CD4-positive, alpha-beta T cell (primary cell): ENCODE measurements around the gene SHC4. TPM values are rescaled to one million over a fixed set of nuclear protein-coding genes. Genes with fewer than 3 reads are reported as not detected.
"Not testable (repeated sequence)": the region's sequence is repeated elsewhere in the genome, so short reads cannot be mapped to it uniquely, and the experiment has no call there.

Experiments used
- ATAC-seq: fragments of 200-7000 bp; cut with Tn5 transposase; one replicate; pipeline ENCODE4 v1.10.0; 2022; ENCODE audit warnings: mild to moderate bottlenecking; ENCODE audit not compliant: poor library complexity
- CTCF ChIA-PET: fragments of 350-600 bp; sonication (Branson Sonifier 250); formaldehyde crosslinking; loops from one replicate; lab custom pipeline; 2021; ENCODE audit warnings: antibody characterized with exemption, inconsistent platforms; lab: Charles Lee
- POLR2A ChIA-PET: fragments of 350-600 bp; sonication (Branson Sonifier 250); formaldehyde crosslinking; loops from one replicate; lab custom pipeline; 2021; ENCODE audit warnings: antibody characterized with exemption, inconsistent platforms; lab: Charles Lee
- DNase-seq, 14 experiments: peaks; one replicate each; pipeline ENCODE4 v3.0.0-alpha.2; 2013 to 2020; ENCODE audit warnings: mixed read lengths in 2 of 14
- H3K27ac ChIP-seq, 2 donors: one replicate each; pipeline versions ENCODE4 v1.5.1 to v1.7.0; 2013; ENCODE audit warnings: low read length in 2 of 2, low read depth in 1 of 2, mild to moderate bottlenecking in 1 of 2
- H3K27me3 ChIP-seq, 2 experiments: 1 replicate in 1 of 2; 2 replicates in 1 of 2; pipeline versions ENCODE4 v1.6.1 to v1.7.0; 2013; ENCODE audit warnings: low read length in 2 of 2, control low read depth in 1 of 2, mild to moderate bottlenecking in 1 of 2, moderate library complexity in 1 of 2; ENCODE audit not compliant: insufficient read depth in 2 of 2, control insufficient read depth in 1 of 2
- H3K36me3 ChIP-seq: one replicate; pipeline ENCODE4 v1.6.1; 2013; ENCODE audit warnings: low read length, control low read depth; ENCODE audit not compliant: insufficient read depth
- H3K4me1 ChIP-seq: one replicate; pipeline ENCODE4 v1.6.1; 2013; ENCODE audit warnings: low read length, control low read depth; ENCODE audit not compliant: insufficient read depth
- H3K4me3 ChIP-seq: one replicate; pipeline ENCODE4 v1.5.1; 2013; ENCODE audit warnings: mild to moderate bottlenecking, low read length, moderate library complexity
- H3K9me3 ChIP-seq, 2 experiments: 1 replicate in 1 of 2; 2 replicates in 1 of 2; pipeline versions ENCODE4 v1.6.1 to v1.7.0; 2013; ENCODE audit warnings: low read length in 2 of 2, mild to moderate bottlenecking in 2 of 2, control low read depth in 1 of 2, moderate library complexity in 1 of 2; ENCODE audit not compliant: control insufficient read depth in 1 of 2, insufficient read depth in 1 of 2
- H3K27ac Mint-ChIP-seq: one replicate; pipeline ENCODE4 v1.8.0; 2020; ENCODE audit warnings: mixed read lengths
- H3K27me3 Mint-ChIP-seq: one replicate; pipeline ENCODE4 v1.8.0; 2021; ENCODE audit warnings: mixed read lengths
- H3K36me3 Mint-ChIP-seq: one replicate; pipeline ENCODE4 v1.8.0; 2021; ENCODE audit warnings: low read depth, mixed read lengths
- H3K4me1 Mint-ChIP-seq: one replicate; pipeline ENCODE4 v1.8.0; 2021; ENCODE audit warnings: low read depth, mixed read lengths
- H3K4me3 Mint-ChIP-seq: one replicate; pipeline ENCODE4 v1.8.0; 2020; ENCODE audit warnings: mild to moderate bottlenecking, mixed read lengths
- H3K9me3 Mint-ChIP-seq: one replicate; pipeline ENCODE4 v1.8.0; 2020; ENCODE audit warnings: mixed read lengths
- intact Hi-C, 2 experiments: fragments of 100-400 bp; cut with DNase I in 1 of 2; cut with micrococcal nuclease in 1 of 2; formaldehyde crosslinking; loops; one replicate each; pipeline versions ENCODE4 v1.15.1 to v1.9.0; 2023 to 2025; cut with DNase I, micrococcal nuclease
- total RNA-seq, 174 experiments: library from RNA in 2 of 174; stranded (reverse) in 2 of 174; gene quantifications; one replicate each; pipeline ENCODE4 v1.2.3 and lab custom pipeline; 2021 to 2026
- TF ChIP-seq, protein P1 (sequence below): fragments of 200-600 bp; IDR thresholded peaks from one replicate; pipeline ENCODE4 v1.8.0; 2022; ENCODE audit warnings: antibody characterized with exemption, mild to moderate bottlenecking

The SHC4 gene
- total RNA-seq, 2 experiments from 2014 or later, result not detected

DNA sequence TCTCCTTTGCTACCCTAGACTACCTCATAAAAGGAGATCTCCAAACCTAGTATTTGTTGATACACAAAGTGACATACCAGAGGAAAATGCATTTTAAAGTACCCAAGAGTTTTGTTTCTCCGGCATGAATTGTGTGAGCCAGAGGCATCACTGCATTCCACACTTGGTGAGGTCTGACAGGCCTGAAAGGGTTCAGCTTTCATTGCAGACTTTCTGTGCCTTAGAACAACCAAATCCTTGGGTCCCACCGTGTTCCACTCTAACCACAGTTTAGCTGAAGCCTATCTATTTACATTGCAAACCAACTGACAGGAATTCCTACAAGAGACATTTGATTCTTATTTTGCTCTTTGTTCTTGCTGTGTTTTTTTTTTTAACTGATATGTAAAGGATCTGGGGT lies 106.8 kb downstream of the SHC4 start:
- H3K27ac Mint-ChIP-seq, result no peak overlapping the region
- Histone ChIP-seq H3K4me3 (no peak overlapping the region), H3K9me3 (no peaks in the 10 kb centered on the region), H3K36me3 (no peaks in the 10 kb centered on the region), H3K4me1 (no peaks in the 10 kb centered on the region), H3K27ac (no peak overlapping the region), H3K27me3 (no peaks in the 10 kb centered on the region)
- no peaks in the 10 kb centered on the region for H3K36me3 Mint-ChIP-seq
- POLR2A ChIA-PET, result interaction anchor here (0.6 kb wide), 1 partner anchor 776 kb away, joined by 5 read pairs; no protein-coding TSS in a partner anchor
- no peak overlapping the region for H3K4me3 Mint-ChIP-seq
- no peaks in the 10 kb centered on the region for H3K27me3 Mint-ChIP-seq
- H3K4me1 Mint-ChIP-seq, result no peaks in the 10 kb centered on the region
- intact Hi-C loops, result no loop called here
- TF ChIP-seq, protein P1, sequence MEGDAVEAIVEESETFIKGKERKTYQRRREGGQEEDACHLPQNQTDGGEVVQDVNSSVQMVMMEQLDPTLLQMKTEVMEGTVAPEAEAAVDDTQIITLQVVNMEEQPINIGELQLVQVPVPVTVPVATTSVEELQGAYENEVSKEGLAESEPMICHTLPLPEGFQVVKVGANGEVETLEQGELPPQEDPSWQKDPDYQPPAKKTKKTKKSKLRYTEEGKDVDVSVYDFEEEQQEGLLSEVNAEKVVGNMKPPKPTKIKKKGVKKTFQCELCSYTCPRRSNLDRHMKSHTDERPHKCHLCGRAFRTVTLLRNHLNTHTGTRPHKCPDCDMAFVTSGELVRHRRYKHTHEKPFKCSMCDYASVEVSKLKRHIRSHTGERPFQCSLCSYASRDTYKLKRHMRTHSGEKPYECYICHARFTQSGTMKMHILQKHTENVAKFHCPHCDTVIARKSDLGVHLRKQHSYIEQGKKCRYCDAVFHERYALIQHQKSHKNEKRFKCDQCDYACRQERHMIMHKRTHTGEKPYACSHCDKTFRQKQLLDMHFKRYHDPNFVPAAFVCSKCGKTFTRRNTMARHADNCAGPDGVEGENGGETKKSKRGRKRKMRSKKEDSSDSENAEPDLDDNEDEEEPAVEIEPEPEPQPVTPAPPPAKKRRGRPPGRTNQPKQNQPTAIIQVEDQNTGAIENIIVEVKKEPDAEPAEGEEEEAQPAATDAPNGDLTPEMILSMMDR, result no peak
- no peak for ATAC-seq
- CTCF ChIA-PET, result no interaction called here
- no peaks in the 10 kb centered on the region for H3K9me3 Mint-ChIP-seq
- no peak for DNase-seq

- H3K27me3 Mint-ChIP-seq, result no peaks in the 10 kb centered on the region
Observed at GRCh38 chr15:48855501-48856440, 107.9 kb downstream of the SHC4 start.

GRCh38 chr15:48854434-48854833 lies 109.3 kb downstream of the SHC4 start:
- POLR2A ChIA-PET, H3K36me3 Mint-ChIP-seq, H3K27ac Mint-ChIP-seq, H3K27me3 Mint-ChIP-seq, DNase-seq, H3K4me1 ChIP-seq, H3K9me3 ChIP-seq, intact Hi-C loops, H3K36me3 ChIP-seq, H3K9me3 Mint-ChIP-seq, H3K4me1 Mint-ChIP-seq, H3K27ac ChIP-seq, CTCF ChIA-PET, H3K4me3 Mint-ChIP-seq, ATAC-seq, H3K27me3 ChIP-seq, H3K4me3 ChIP-seq: not testable (repeated sequence)

More at GRCh38 chr15:48855501-48856440, 107.9 kb downstream of the SHC4 start:
- H3K9me3 Mint-ChIP-seq, result no peaks in the 10 kb centered on the region
- H3K4me1 ChIP-seq, result no peaks in the 10 kb centered on the region
- no peak overlapping the region for H3K27ac ChIP-seq
- H3K27ac Mint-ChIP-seq, result no peak overlapping the region
- no peaks in the 10 kb centered on the region for H3K4me1 Mint-ChIP-seq
- intact Hi-C loops, result no loop called here
- CTCF ChIA-PET, result interaction anchor here (0.7 kb wide), 1 partner anchor 119 kb away, joined by 3 read pairs; no protein-coding TSS in a partner anchor
- no peak overlapping the region for H3K4me3 Mint-ChIP-seq
- DNase-seq (no peak), ATAC-seq (no peak)
- H3K9me3 ChIP-seq, result no peaks in the 10 kb centered on the region
- H3K36me3 ChIP-seq, result no peaks in the 10 kb centered on the region
- H3K4me3 ChIP-seq, result no peak overlapping the region
- no peaks in the 10 kb centered on the region for H3K27me3 ChIP-seq
- POLR2A ChIA-PET, result no interaction called here
- TF ChIP-seq, protein P1, result no peak
- H3K36me3 Mint-ChIP-seq, result no peaks in the 10 kb centered on the region
